Kasumi-1 (cell line): ENCODE results near the gene EFCAB14.
"Not testable (repeated sequence)": the region's sequence is repeated elsewhere in the genome, so short reads cannot be mapped to it uniquely, and the experiment has no call there.

Experiments used
- DNase-seq, 2 experiments: peaks; one replicate each; lab custom pipeline; 2025; lab: John Stamatoyannopoulos, UW

The EFCAB14 gene

GRCh38 chr1:46686255-46686654 is 32.7 kb downstream of the EFCAB14 start:
- no peak for DNase-seq

- DNase-seq = no peak
Measured at GRCh38 chr1:46684670-46685069, 34.2 kb downstream of the EFCAB14 start.

- no peak for DNase-seq
Measured at GRCh38 chr1:46682064-46682463, 36.9 kb downstream of the EFCAB14 start.

GRCh38 chr1:46681333-46682034 is 37.4 kb downstream of the EFCAB14 start:
- DNase-seq = no peak

- no peak for DNase-seq
Measured at GRCh38 chr1:46679789-46680573, 38.9 kb downstream of the EFCAB14 start.

- no peak for DNase-seq
Measured at GRCh38 chr1:46677339-46677738, 41.6 kb downstream of the EFCAB14 start.

- DNase-seq = no peak
Measured at GRCh38 chr1:46676531-46676930, 42.4 kb downstream of the EFCAB14 start.

GRCh38 chr1:46675549-46676314 is 43.2 kb downstream of the EFCAB14 start:
- no peak for DNase-seq

GRCh38 chr1:46673749-46674182 is 45.1 kb downstream of the EFCAB14 start:
- no peak for DNase-seq

- DNase-seq = no peak
Measured at GRCh38 chr1:46672696-46673095, 46.2 kb downstream of the EFCAB14 start.

GRCh38 chr1:46671554-46671953 is 47.4 kb downstream of the EFCAB14 start, which contains the start of gene TEX38:
TEX38 (plus strand) TSS chr1:46671854; CDS start chr1:46671935, 81 bp downstream.
- DNase-seq = no peak

- DNase-seq = no peak
Measured at GRCh38 chr1:46670134-46670533, 48.8 kb downstream of the EFCAB14 start.

GRCh38 chr1:46667782-46668760 is 50.8 kb downstream of the EFCAB14 start, which contains the start of gene ATPAF1:
ATPAF1 (minus strand) TSS chr1:46668364; CDS start chr1:46668322, 42 bp downstream.
- peak; percentile 36 to 42 for DNase-seq

- no peak for DNase-seq
Measured at GRCh38 chr1:46665983-46666382, 52.9 kb downstream of the EFCAB14 start.

GRCh38 chr1:46662919-46663318 is 56.0 kb downstream of the EFCAB14 start:
- not testable (repeated sequence) for DNase-seq

- DNase-seq = not testable (repeated sequence)
Measured at GRCh38 chr1:46660116-46660515, 58.8 kb downstream of the EFCAB14 start.

GRCh38 chr1:46659307-46659870 is 59.5 kb downstream of the EFCAB14 start:
- DNase-seq = no peak

GRCh38 chr1:46657775-46658174 is 61.1 kb downstream of the EFCAB14 start:
- no peak for DNase-seq

- no peak for DNase-seq
Measured at GRCh38 chr1:46656643-46657042, 62.3 kb downstream of the EFCAB14 start.

GRCh38 chr1:46655848-46656247 is 63.1 kb downstream of the EFCAB14 start:
- DNase-seq = no peak

- not testable (repeated sequence) for DNase-seq
Measured at GRCh38 chr1:46654698-46655097, 64.2 kb downstream of the EFCAB14 start.
